ENCODE data around the gene GLRA1.

GRCh38 chr5:151966046-151966445, 41.4 kb upstream of the GLRA1 start:
- TF ChIP-seq CTCF (conservative IDR thresholded peaks at IDR 0.05) (no peak), ZFX (IDR thresholded peaks at IDR 0.05) (no peak)
